CD14-positive monocyte (primary cell): Measurements from ENCODE around the gene ASB6. TPM values are rescaled to one million over a fixed set of nuclear protein-coding genes. Genes with fewer than 3 reads are reported as not detected.

Experiments used
- DNase-seq, 3 donors: peaks; one replicate each; pipeline ENCODE4 v3.0.0-alpha.2; 2011 to 2022
- H2AFZ ChIP-seq: 2 replicates; pipeline ENCODE4 v1.6.0; 2012; ENCODE audit warnings: mild to moderate bottlenecking, low read depth, low read length, inconsistent platforms; ENCODE audit not compliant: insufficient read depth, poor library complexity, severe bottlenecking
- H3K27ac ChIP-seq, 2 donors: 1 replicate in 1 of 2; 2 replicates in 1 of 2; pipeline ENCODE4 v1.5.1; 2012 to 2013; ENCODE audit warnings: low read length in 2 of 2, control low read depth in 1 of 2, inconsistent platforms in 1 of 2, low read depth in 1 of 2, mild to moderate bottlenecking in 1 of 2
- H3K27me3 ChIP-seq, 2 donors: one replicate each; pipeline versions ENCODE4 v1.6.0 to v1.6.1; 2011 to 2013; ENCODE audit warnings: low read length in 2 of 2; ENCODE audit not compliant: control insufficient read depth in 2 of 2, insufficient read depth in 2 of 2
- H3K36me3 ChIP-seq, 2 donors: replicated peaks in 1 of 2; 1 replicate in 1 of 2; 2 replicates in 1 of 2; pipeline versions ENCODE4 v1.5.1 to v1.6.1; 2012 to 2013; ENCODE audit warnings: low read length in 2 of 2, control low read depth in 1 of 2, inconsistent platforms in 1 of 2, mild to moderate bottlenecking in 1 of 2; ENCODE audit not compliant: insufficient read depth in 2 of 2, control insufficient read depth in 1 of 2
- H3K4me1 ChIP-seq, 2 donors: 1 replicate in 1 of 2; 2 replicates in 1 of 2; pipeline versions ENCODE4 v1.5.1 to v1.6.1; 2012 to 2013; ENCODE audit warnings: low read length in 2 of 2, control low read depth in 1 of 2, inconsistent platforms in 1 of 2, mild to moderate bottlenecking in 1 of 2, moderate library complexity in 1 of 2; ENCODE audit not compliant: insufficient read depth in 2 of 2, control insufficient read depth in 1 of 2
- H3K4me2 ChIP-seq: replicated peaks from 2 replicates; pipeline ENCODE3; 2012; ENCODE audit warnings: low read length, moderate library complexity, mild to moderate bottlenecking; ENCODE audit not compliant: poor library complexity, severe bottlenecking; ENCODE audit errors: extremely low read depth
- H3K4me3 ChIP-seq, 3 experiments: fragments of 200-600 bp in 1 of 3; sonication (generic) in 1 of 3; replicated peaks in 1 of 3; 1 replicate in 2 of 3; 2 replicates in 1 of 3; pipeline ENCODE4 v1.5.1; 2011 to 2013; ENCODE audit warnings: low read length in 3 of 3, mild to moderate bottlenecking in 3 of 3, control low read depth in 2 of 3, low read depth in 2 of 3, inconsistent platforms in 1 of 3, moderate library complexity in 1 of 3
- H3K79me2 ChIP-seq: 2 replicates; pipeline ENCODE4 v1.6.0; 2012; ENCODE audit warnings: mild to moderate bottlenecking, control low read depth, inconsistent platforms, low read length, moderate library complexity; ENCODE audit not compliant: insufficient read depth
- H3K9ac ChIP-seq: 2 replicates; pipeline ENCODE4 v1.6.0; 2017; ENCODE audit warnings: low read length, mild to moderate bottlenecking; ENCODE audit not compliant: insufficient read depth, poor library complexity, severe bottlenecking
- H3K9me3 ChIP-seq, 2 donors: replicated peaks in 1 of 2; 1 replicate in 1 of 2; 2 replicates in 1 of 2; pipeline versions ENCODE4 v1.5.1 to v1.6.1; 2012 to 2013; ENCODE audit warnings: low read length in 2 of 2, control low read depth in 1 of 2; ENCODE audit not compliant: control insufficient read depth in 1 of 2, insufficient read depth in 1 of 2
- H4K20me1 ChIP-seq: 2 replicates; pipeline ENCODE4 v1.6.0; 2012; ENCODE audit warnings: mild to moderate bottlenecking, low read length, control low read depth, moderate library complexity; ENCODE audit not compliant: insufficient read depth
- H3K27ac Mint-ChIP-seq, 7 donors: one replicate each; pipeline ENCODE4 v1.8.0; 2020; ENCODE audit warnings: mild to moderate bottlenecking in 7 of 7, mixed read lengths in 7 of 7, moderate library complexity in 6 of 7, inconsistent platforms in 2 of 7
- H3K27me3 Mint-ChIP-seq, 3 donors: one replicate each; pipeline ENCODE4 v1.8.0; 2021 to 2022; ENCODE audit warnings: low read depth in 3 of 3, mild to moderate bottlenecking in 3 of 3, mixed read lengths in 3 of 3, moderate library complexity in 3 of 3, inconsistent platforms in 1 of 3
- H3K36me3 Mint-ChIP-seq, 2 donors: one replicate each; pipeline ENCODE4 v1.8.0; 2020; ENCODE audit warnings: mixed read lengths in 2 of 2, inconsistent platforms in 1 of 2, mild to moderate bottlenecking in 1 of 2
- H3K4me1 Mint-ChIP-seq: one replicate; pipeline ENCODE4 v1.8.0; 2020; ENCODE audit warnings: mild to moderate bottlenecking, mixed read lengths
- H3K4me3 Mint-ChIP-seq, 2 donors: one replicate each; pipeline ENCODE4 v1.8.0; 2020; ENCODE audit warnings: mild to moderate bottlenecking in 2 of 2, mixed read lengths in 2 of 2, moderate library complexity in 1 of 2
- H3K9me3 Mint-ChIP-seq, 7 donors: one replicate each; pipeline ENCODE4 v1.8.0; 2020 to 2022; ENCODE audit warnings: mixed read lengths in 7 of 7, mild to moderate bottlenecking in 6 of 7, moderate library complexity in 6 of 7, inconsistent platforms in 2 of 7
- CTCF ChIP-seq: fragments of 200-600 bp; IDR thresholded peaks from one replicate; pipeline ENCODE4 v1.8.0; 2022; ENCODE audit warnings: antibody characterized with exemption, mild to moderate bottlenecking
- WGBS: methylation state at CpG from one replicate; pipeline ENCODE4 v1.1.5; 2013; ENCODE audit warnings: missing lambda C conversion rate; ENCODE audit not compliant: insufficient coverage; 5-methylcytosine and 5-hydroxymethylcytosine counted together
- intact Hi-C, 2 donors: fragments of 100-400 bp; cut with micrococcal nuclease; formaldehyde crosslinking; loops; one replicate each; pipeline versions ENCODE4 v1.15.0 to v1.15.1; 2023
- polyA plus RNA-seq, 3 donors: library from polyadenylated mRNA; depleted of rRNA in 1 of 3; unstranded in 2 of 3; stranded (reverse) in 1 of 3; fragments of 300-500 nt in 2 of 3; fragments of >200 nt in 1 of 3; fragmentation: Illumina TruSeq in 2 of 3; gene quantifications; 1 replicate in 2 of 3; 2 replicates in 1 of 3; pipeline ENCODE4 v1.2.3, GENCODE V29; 2012 to 2021

The ASB6 gene
- polyA plus RNA-seq, 3 donors = 8.1 to 21.1 (median 10.1) TPM

DNA sequence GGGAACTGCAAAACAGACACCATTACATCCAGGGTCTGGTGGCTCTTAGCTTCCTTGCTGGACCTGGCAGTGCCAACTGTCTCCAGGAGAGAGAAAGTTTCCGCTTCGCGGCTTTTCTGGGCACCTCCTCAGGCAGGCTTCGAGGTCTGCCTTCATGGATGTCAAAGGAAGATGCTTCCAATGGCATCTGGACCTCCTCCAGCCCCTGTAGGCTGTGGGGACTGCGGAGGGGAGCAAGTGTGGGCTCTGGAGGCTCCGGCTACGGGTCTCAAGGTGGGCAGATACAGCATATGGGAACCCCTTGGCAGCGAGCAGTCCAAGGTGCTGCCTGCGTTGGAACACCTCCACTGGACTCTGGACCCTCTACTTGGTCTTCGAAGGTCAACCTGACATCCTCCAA, 27.0 kb downstream of the ASB6 start:
- Histone ChIP-seq H3K27ac (no peak overlapping the region), H3K4me1 (peaks cover 16 to 20% of the 10 kb centered on the region in 2 donors), H3K27me3 (peaks cover 11 to 16% of the 10 kb centered on the region in 2 donors), H3K9me3 (peaks cover 0 to 5% of the 10 kb centered on the region in 2 donors), H2AFZ (no peak overlapping the region), H3K4me2 (no peak overlapping the region), H4K20me1 (no peaks in the 10 kb centered on the region), H3K4me3 (no peak overlapping the region), H3K9ac (no peak overlapping the region), H3K79me2 (no peaks in the 10 kb centered on the region), H3K36me3 (no peaks in the 10 kb centered on the region)
- no peak overlapping the region for H3K4me3 Mint-ChIP-seq
- peaks cover 13% of the 10 kb centered on the region for H3K4me1 Mint-ChIP-seq
- H3K9me3 Mint-ChIP-seq = peaks cover 0 to 8% (median 4%) of the 10 kb centered on the region in 7 donors
- peaks cover 0 to 8% of the 10 kb centered on the region in 2 donors for H3K36me3 Mint-ChIP-seq
- DNase-seq = no peak
- WGBS = 84% methylated on average over 8 of the region's 10 CpGs
- no peak overlapping the region for H3K27ac Mint-ChIP-seq
- H3K27me3 Mint-ChIP-seq = peaks cover 17 to 29% (median 19%) of the 10 kb centered on the region in 3 donors
- TF ChIP-seq CTCF = no peak
- intact Hi-C loops = loop anchor here in 1 of 2 donors (5.0 to 10.0 kb wide), 2 partner anchors 290 to 483 kb away; no protein-coding TSS in a partner anchor

GRCh38 chr9:129613520-129614175, 28.3 kb downstream of the ASB6 start:
- H2AFZ ChIP-seq = no peak overlapping the region
- DNase-seq = no peak
- H3K36me3 ChIP-seq = no peaks in the 10 kb centered on the region
- intact Hi-C loops = loop anchor here in 1 of 2 donors (5.0 to 10.0 kb wide), 2 partner anchors 289 to 481 kb away; no protein-coding TSS in a partner anchor
- no peak overlapping the region for H3K27ac ChIP-seq
- peaks cover 21% of the 10 kb centered on the region for H3K4me1 Mint-ChIP-seq
- TF ChIP-seq CTCF = no peak
- peaks cover 7 to 17% (median 8%) of the 10 kb centered on the region in 3 donors for H3K27me3 Mint-ChIP-seq
- no peak overlapping the region for H3K9ac ChIP-seq
- peaks cover 22 to 26% of the 10 kb centered on the region in 2 donors for H3K4me1 ChIP-seq
- no peaks in the 10 kb centered on the region for H3K9me3 ChIP-seq
- WGBS = 76% methylated on average over 12 of the region's 19 CpGs
- H3K36me3 Mint-ChIP-seq = peaks cover 0 to 2% of the 10 kb centered on the region in 2 donors
- H3K79me2 ChIP-seq = no peaks in the 10 kb centered on the region
- no peak overlapping the region for H3K27ac Mint-ChIP-seq
- no peak overlapping the region for H3K4me3 ChIP-seq
- H3K27me3 ChIP-seq = peaks cover 0 to 5% of the 10 kb centered on the region in 2 donors
- H3K9me3 Mint-ChIP-seq = peaks cover 0 to 2% (median 0%) of the 10 kb centered on the region in 7 donors
- H3K4me3 Mint-ChIP-seq = no peak overlapping the region
- H4K20me1 ChIP-seq = no peaks in the 10 kb centered on the region
- no peak overlapping the region for H3K4me2 ChIP-seq
